ENCODE measurements around the gene SIX5. TPM values are rescaled to one million over a fixed set of nuclear protein-coding genes. Genes with fewer than 3 reads are reported as not detected.

SIX5 gene
- total and polyA plus RNA-seq, 9 of the 15 experiments (the other 6 are each of a cell fraction or from before 2014, with no cell fraction given), result 1.4 to 17.2 (median 7.4) TPM; not detected in 2

DNA sequence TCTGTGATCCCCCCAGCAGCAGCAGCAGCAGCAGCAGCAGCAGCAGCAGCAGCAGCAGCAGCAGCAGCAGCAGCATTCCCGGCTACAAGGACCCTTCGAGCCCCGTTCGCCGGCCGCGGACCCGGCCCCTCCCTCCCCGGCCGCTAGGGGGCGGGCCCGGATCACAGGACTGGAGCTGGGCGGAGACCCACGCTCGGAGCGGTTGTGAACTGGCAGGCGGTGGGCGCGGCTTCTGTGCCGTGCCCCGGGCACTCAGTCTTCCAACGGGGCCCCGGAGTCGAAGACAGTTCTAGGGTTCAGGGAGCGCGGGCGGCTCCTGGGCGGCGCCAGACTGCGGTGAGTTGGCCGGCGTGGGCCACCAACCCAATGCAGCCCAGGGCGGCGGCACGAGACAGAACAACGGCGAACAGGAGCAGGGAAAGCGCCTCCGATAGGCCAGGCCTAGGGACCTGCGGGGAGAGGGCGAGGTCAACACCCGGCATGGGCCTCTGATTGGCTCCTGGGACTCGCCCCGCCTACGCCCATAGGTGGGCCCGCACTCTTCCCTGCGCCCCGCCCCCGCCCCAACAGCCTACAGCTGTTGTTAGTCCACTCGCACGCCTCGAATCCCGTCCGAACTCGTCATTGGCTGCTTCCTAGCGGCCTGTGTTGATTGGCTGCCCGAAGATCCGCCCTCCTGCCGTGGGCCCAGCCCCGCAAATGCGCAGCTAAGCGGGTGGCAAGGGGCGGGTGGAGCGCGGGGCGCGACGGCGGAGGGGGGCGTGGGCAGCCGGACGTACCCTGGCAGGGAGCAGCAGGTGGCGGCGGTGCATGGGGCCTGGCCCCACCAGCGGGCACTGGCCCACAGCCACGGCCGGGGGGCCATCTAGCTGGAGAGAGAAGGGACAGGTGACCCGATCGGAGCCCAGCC is 1.4 kb upstream of the SIX5 start (continued):
- TF ChIP-seq, protein P1, sequence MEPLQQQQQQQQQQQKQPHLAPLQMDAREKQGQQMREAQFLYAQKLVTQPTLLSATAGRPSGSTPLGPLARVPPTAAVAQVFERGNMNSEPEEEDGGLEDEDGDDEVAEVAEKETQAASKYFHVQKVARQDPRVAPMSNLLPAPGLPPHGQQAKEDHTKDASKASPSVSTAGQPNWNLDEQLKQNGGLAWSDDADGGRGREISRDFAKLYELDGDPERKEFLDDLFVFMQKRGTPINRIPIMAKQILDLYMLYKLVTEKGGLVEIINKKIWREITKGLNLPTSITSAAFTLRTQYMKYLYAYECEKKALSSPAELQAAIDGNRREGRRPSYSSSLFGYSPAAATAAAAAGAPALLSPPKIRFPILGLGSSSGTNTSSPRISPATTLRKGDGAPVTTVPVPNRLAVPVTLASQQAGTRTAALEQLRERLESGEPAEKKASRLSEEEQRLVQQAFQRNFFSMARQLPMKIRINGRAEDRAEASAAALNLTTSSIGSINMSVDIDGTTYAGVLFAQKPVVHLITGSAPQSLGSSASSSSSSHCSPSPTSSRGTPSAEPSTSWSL (CRISPR knock-in tag; IDR thresholded peaks at IDR 0.05; ENCODE audit: borderline replicate concordance), result no peak
- TF ChIP-seq REST (IDR thresholded peaks at IDR 0.05; ENCODE audit: borderline replicate concordance) (peak; percentile 55; the same call in 1 of the 2 replicates), REST (CRISPR knock-in tag; IDR thresholded peaks at IDR 0.05; ENCODE audit: low read depth) (peak; percentile 88; the same call in 1 of the 2 replicates), ZNF583 (CRISPR knock-in tag; IDR thresholded peaks at IDR 0.05) (no peak), SOX6 (IDR thresholded peaks at IDR 0.05) (peak; percentile 49; the same call in 1 of the 2 replicates), ZFP36 (IDR thresholded peaks at IDR 0.05; ENCODE audit: low read depth, low read length, partially characterized antibody) (no peak), ZNF274 (IDR thresholded peaks at IDR 0.05; ENCODE audit: borderline replicate concordance, low read depth, low read length) (no peak), DIDO1 (tag; IDR thresholded peaks at IDR 0.05; ENCODE audit: low read depth) (no peak), ERF (CRISPR knock-in tag; IDR thresholded peaks at IDR 0.05) (peak; percentile 96), ZNF696 (CRISPR knock-in tag; conservative IDR thresholded peaks at IDR 0.05) (no peak), POLR2G (IDR thresholded peaks at IDR 0.05; ENCODE audit: low read depth, low read length) (peak; percentile 88), THRAP3 (IDR thresholded peaks at IDR 0.05; ENCODE audit: borderline replicate concordance) (no peak)
- TF ChIP-seq, protein P2, sequence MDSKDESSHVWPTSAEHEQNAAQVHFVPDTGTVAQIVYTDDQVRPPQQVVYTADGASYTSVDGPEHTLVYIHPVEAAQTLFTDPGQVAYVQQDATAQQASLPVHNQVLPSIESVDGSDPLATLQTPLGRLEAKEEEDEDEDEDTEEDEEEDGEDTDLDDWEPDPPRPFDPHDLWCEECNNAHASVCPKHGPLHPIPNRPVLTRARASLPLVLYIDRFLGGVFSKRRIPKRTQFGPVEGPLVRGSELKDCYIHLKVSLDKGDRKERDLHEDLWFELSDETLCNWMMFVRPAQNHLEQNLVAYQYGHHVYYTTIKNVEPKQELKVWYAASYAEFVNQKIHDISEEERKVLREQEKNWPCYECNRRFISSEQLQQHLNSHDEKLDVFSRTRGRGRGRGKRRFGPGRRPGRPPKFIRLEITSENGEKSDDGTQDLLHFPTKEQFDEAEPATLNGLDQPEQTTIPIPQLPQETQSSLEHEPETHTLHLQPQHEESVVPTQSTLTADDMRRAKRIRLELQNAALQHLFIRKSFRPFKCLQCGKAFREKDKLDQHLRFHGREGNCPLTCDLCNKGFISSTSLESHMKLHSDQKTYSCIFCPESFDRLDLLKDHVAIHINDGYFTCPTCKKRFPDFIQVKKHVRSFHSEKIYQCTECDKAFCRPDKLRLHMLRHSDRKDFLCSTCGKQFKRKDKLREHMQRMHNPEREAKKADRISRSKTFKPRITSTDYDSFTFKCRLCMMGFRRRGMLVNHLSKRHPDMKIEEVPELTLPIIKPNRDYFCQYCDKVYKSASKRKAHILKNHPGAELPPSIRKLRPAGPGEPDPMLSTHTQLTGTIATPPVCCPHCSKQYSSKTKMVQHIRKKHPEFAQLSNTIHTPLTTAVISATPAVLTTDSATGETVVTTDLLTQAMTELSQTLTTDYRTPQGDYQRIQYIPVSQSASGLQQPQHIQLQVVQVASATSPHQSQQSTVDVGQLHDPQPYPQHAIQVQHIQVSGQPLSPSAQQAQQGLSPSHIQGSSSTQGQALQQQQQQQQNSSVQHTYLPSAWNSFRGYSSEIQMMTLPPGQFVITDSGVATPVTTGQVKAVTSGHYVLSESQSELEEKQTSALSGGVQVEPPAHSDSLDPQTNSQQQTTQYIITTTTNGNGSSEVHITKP (IDR thresholded peaks at IDR 0.05; ENCODE audit: partially characterized antibody), result no peak
